K562 (cell line): ENCODE results near the gene LIF. TPM values are rescaled to one million over a fixed set of nuclear protein-coding genes. Genes with fewer than 3 reads are reported as not detected.

ENCODE experiments used
- ATAC-seq: fragments of 200-7000 bp; cut with Tn5 transposase; 3 replicates; pipeline ENCODE4 v1.9.1; 2020; ENCODE audit warnings: moderate library complexity
- BruUV-seq: library from RNA; stranded (reverse); fragments of 400-500 nt; replicated peaks from 2 replicates; lab custom pipeline; 2021; lab: Mats Ljungman, UMichigan
- CTCF ChIA-PET: fragments of 300-600 bp; formaldehyde crosslinking; extraction: SDS; loops from one replicate; lab custom pipeline; 2021; ENCODE audit warnings: low intra/inter-chr PET ratio; lab: Yijun Ruan, JAX
- POLR2A ChIA-PET: fragments of 300-600, 350-650 bp; sonication (Branson Sonifier 250); formaldehyde crosslinking; extraction: SDS; loops from one replicate; lab custom pipeline; 2021; ENCODE audit warnings: antibody characterized with exemption, inconsistent platforms; lab: Yijun Ruan, JAX
- DNase-seq, 4 experiments: peaks; one replicate each; pipeline versions ENCODE4 v3.0.0 to v3.0.0-alpha.2; 2011 to 2018; ENCODE audit warnings: low spot score in 3 of 4, mixed read lengths in 3 of 4; ENCODE audit errors: extremely low read depth in 1 of 4
- FAIRE-seq: peaks from 2 replicates; lab custom pipeline; 2011; peaks lifted over from hg19 to GRCh38; lab: Jason Lieb, UNC
- H2AFZ ChIP-seq: 2 replicates; pipeline ENCODE4 v1.6.0; 2011; ENCODE audit warnings: low read depth, low read length, control low read depth, inconsistent platforms
- H3K27ac ChIP-seq: fragments of 200-600 bp; 3 replicates; pipeline ENCODE4 v1.8.0; 2011; ENCODE audit warnings: low read depth, mild to moderate bottlenecking, control low read depth, inconsistent platforms, low read length, moderate library complexity, mixed read lengths; ENCODE audit errors: extremely low read depth
- H3K27me3 ChIP-seq, 2 experiments: fragments of 300-600 bp in 1 of 2; 2 replicates in 1 of 2; 3 replicates in 1 of 2; pipeline versions ENCODE4 v1.6.0 to v1.8.0; 2011; ENCODE audit warnings: inconsistent platforms in 2 of 2, low read length in 2 of 2, mild to moderate bottlenecking in 1 of 2, mixed read lengths in 1 of 2, moderate library complexity in 1 of 2; ENCODE audit not compliant: control insufficient read depth in 2 of 2, insufficient read depth in 2 of 2
- H3K36me3 ChIP-seq: fragments of 300-600 bp; 3 replicates; pipeline ENCODE4 v1.8.0; 2011; ENCODE audit warnings: mild to moderate bottlenecking, low read length, inconsistent platforms; ENCODE audit not compliant: control insufficient read depth, insufficient read depth
- H3K4me1 ChIP-seq, 2 experiments: fragments of 200-600 bp in 1 of 2; replicated peaks in 1 of 2; 2 replicates in 1 of 2; 3 replicates in 1 of 2; pipeline versions ENCODE4 v1.5.1 to v1.8.0; 2011; ENCODE audit warnings: inconsistent platforms in 2 of 2, low read length in 2 of 2, mild to moderate bottlenecking in 1 of 2, mixed read lengths in 1 of 2, moderate library complexity in 1 of 2; ENCODE audit not compliant: control insufficient read depth in 2 of 2, insufficient read depth in 2 of 2
- H3K4me2 ChIP-seq: 2 replicates; pipeline ENCODE4 v1.6.1; 2011; ENCODE audit warnings: low read length, control low read depth, inconsistent platforms, mixed read lengths; ENCODE audit not compliant: insufficient read depth
- H3K4me3 ChIP-seq: fragments of 200-600 bp; sonication (generic), shearing (Covaris generic); 2 replicates; pipeline ENCODE4 v1.5.1; 2016; ENCODE audit warnings: control low read depth, inconsistent platforms
- H3K79me2 ChIP-seq: fragments of 200-600 bp; 3 replicates; pipeline ENCODE4 v1.8.0; 2011; ENCODE audit warnings: low read length, inconsistent platforms; ENCODE audit not compliant: control insufficient read depth, insufficient read depth
- H3K9ac ChIP-seq, 2 experiments: 2 replicates each; pipeline versions ENCODE4 v1.6.0 to v1.6.1; 2011; ENCODE audit warnings: low read depth in 2 of 2, low read length in 2 of 2, control low read depth in 1 of 2, inconsistent platforms in 1 of 2, mild to moderate bottlenecking in 1 of 2, mixed read lengths in 1 of 2; ENCODE audit not compliant: insufficient read depth in 1 of 2
- H3K9me1 ChIP-seq: one replicate; pipeline ENCODE4 v1.6.0; 2011; ENCODE audit warnings: inconsistent platforms, mild to moderate bottlenecking, low read length, moderate library complexity; ENCODE audit not compliant: control insufficient read depth, insufficient read depth
- H3K9me3 ChIP-seq: replicated peaks from 2 replicates; pipeline ENCODE4 v1.5.1; 2011; ENCODE audit warnings: low read depth, low read length, inconsistent platforms; ENCODE audit not compliant: control insufficient read depth, insufficient read depth
- H4K20me1 ChIP-seq: replicated peaks from 2 replicates; pipeline ENCODE4 v1.6.1; 2011; ENCODE audit warnings: low read length, inconsistent platforms, mixed read lengths; ENCODE audit not compliant: control insufficient read depth, insufficient read depth
- CREBBP ChIP-seq: IDR thresholded peaks from one replicate; pipeline ENCODE4 v1.6.1; 2012; ENCODE audit warnings: low read depth, mild to moderate bottlenecking, control low read depth, inconsistent platforms, low read length
- FOXJ2 ChIP-seq: fragments of 200-800 bp; sonication (Bioruptor generic); IDR thresholded peaks from 2 replicates; pipeline ENCODE4 v1.6.1; 2016; ENCODE audit warnings: missing genetic modification characterization, missing compliant biosample characterization
- HES1 ChIP-seq: fragments of 450-650 bp; IDR thresholded peaks from 2 replicates; pipeline ENCODE4 v1.6.1; 2016; ENCODE audit warnings: low read depth, mild to moderate bottlenecking, moderate library complexity
- ILK ChIP-seq: fragments of 450-650 bp; IDR thresholded peaks from 2 replicates; pipeline ENCODE4 v1.6.1; 2016; ENCODE audit warnings: missing genetic modification characterization, low read depth, mild to moderate bottlenecking, missing compliant biosample characterization, moderate library complexity, borderline replicate concordance
- MGA ChIP-seq: fragments of 450-650 bp; IDR thresholded peaks from 2 replicates; pipeline ENCODE4 v1.6.1; 2016; ENCODE audit warnings: mild to moderate bottlenecking, moderate library complexity
- SMAD3 ChIP-seq: fragments of 450-650 bp; formaldehyde crosslinking; conservative IDR thresholded peaks from 2 replicates; pipeline ENCODE4 v1.4.0; 2020; ENCODE audit warnings: mild to moderate bottlenecking
- THRA ChIP-seq: fragments of 450-650 bp; IDR thresholded peaks from 2 replicates; pipeline ENCODE4 v1.6.1; 2017; ENCODE audit warnings: mild to moderate bottlenecking, moderate library complexity
- ZNF76 ChIP-seq: fragments of 250-450 bp; sonication (Bioruptor Pico); IDR thresholded peaks from 2 replicates; pipeline ENCODE4 v1.4.0; 2020; ENCODE audit warnings: mild to moderate bottlenecking, moderate library complexity, borderline replicate concordance
- WGBS: fragments of 100-300 bp; shearing (Covaris generic); methylation state at CpG from one replicate; pipeline ENCODE4 v1.1.6; 2016; ENCODE audit warnings: low coverage, mixed read lengths; ENCODE audit not compliant: insufficient coverage; ENCODE audit errors: missing lambda C conversion rate; 5-methylcytosine and 5-hydroxymethylcytosine counted together
- in situ Hi-C: fragments of 300-500 bp; cut with MboI; formaldehyde crosslinking; loops from 4 replicates; pipeline ENCODE4 v1.15.0; 2018; ENCODE audit warnings: inconsistent platforms, mixed read lengths
- intact Hi-C: fragments of 100-400 bp; cut with micrococcal nuclease; formaldehyde crosslinking; loops from 2 replicates; pipeline ENCODE4 v1.14.2; 2022
- polyA plus RNA-seq, 8 experiments: library from polyadenylated mRNA; depleted of rRNA in 4 of 8; stranded (reverse) in 5 of 8; unstranded in 3 of 8; fragments of >200 nt; fragmentation: Nextera tagmentation in 2 of 8; fragmentation: Illumina TruSeq in 1 of 8; extraction: Ambion mirVana in 2 of 8; extraction: Trizol in 1 of 8; gene quantifications; 2 replicates each; pipeline versions ENCODE4 v1.2.1 to v1.2.3, GENCODE V29; 2011 to 2014; ENCODE audit warnings: inconsistent platforms in 1 of 8, missing spikeins in 1 of 8
- total RNA-seq, 7 experiments: library from RNA; depleted of rRNA in 6 of 7; stranded (reverse); fragments of >200 nt in 6 of 7; fragmentation: Illumina TruSeq in 2 of 7; extraction: Trizol in 2 of 7; gene quantifications; 2 replicates each; pipeline versions ENCODE4 v1.2.1 to v1.2.3, GENCODE V29; 2011 to 2021; ENCODE audit warnings: low replicate concordance in 1 of 7

Gene LIF
- total and polyA plus RNA-seq, 9 of the 15 experiments (the other 6 are each of a cell fraction or from before 2014, with no cell fraction given), result 0.05 to 0.39 (median 0.18) TPM; not detected in 3

GRCh38 chr22:30234786-30235470 is 11.6 kb downstream of the LIF start:
- WGBS, result 15% methylated on average over 4 of the region's 7 CpGs
- CTCF ChIA-PET, result no interaction called here
- intact Hi-C loops, result no loop called here
- Histone ChIP-seq H2AFZ (no peak overlapping the region), H3K9me1 (no peaks in the 10 kb centered on the region), H3K4me3 (no peak overlapping the region), H3K27ac (no peak overlapping the region), H3K4me1 (peaks cover 3 to 12% of the 10 kb centered on the region in 2 experiments; a peak in 3 of 5 replicates), H3K27me3 (peaks cover 0 to 33% of the 10 kb centered on the region in 2 experiments; a peak in 3 of 5 replicates), H3K4me2 (no peak overlapping the region), H3K36me3 (no peaks in the 10 kb centered on the region), H3K79me2 (no peaks in the 10 kb centered on the region), H4K20me1 (no peaks in the 10 kb centered on the region), H3K9me3 (no peaks in the 10 kb centered on the region), H3K9ac (no peak overlapping the region)
- POLR2A ChIA-PET, result no interaction called here
- no TSS peak for BruUV-seq
- in situ Hi-C loops, result no loop called here
- no peak for DNase-seq
- ATAC-seq, result no peak
- FAIRE-seq, result no peak
- TF ChIP-seq HES1 (no peak), ZNF76 (no peak), FOXJ2 (tag) (no peak), ILK (tag) (no peak), SMAD3 (CRISPR knock-in tag) (no peak), MGA (no peak), CREBBP (no peak), THRA (no peak)
